HT-29 (cell line): ENCODE data around the gene LRP2. TPM values are rescaled to one million over a fixed set of nuclear protein-coding genes. Genes with fewer than 3 reads are reported as not detected.

Experiments used
- DNase-seq: peaks from one replicate; pipeline ENCODE4 v3.0.0-alpha.2; 2015; ENCODE audit warnings: low spot score
- total RNA-seq: library from RNA; depleted of rRNA; stranded (reverse); fragments of >200 nt; shearing (Covaris generic); gene quantifications from 2 replicates; pipeline ENCODE4 v1.2.3, GENCODE V29; 2014

Gene LRP2
- total RNA-seq, 1 experiment from 2014 or later: not detected

GRCh38 chr2:169129703-169130243 lies 232.6 kb downstream of the LRP2 start:
- DNase-seq: no peak

GRCh38 chr2:169119851-169120250 lies 242.5 kb downstream of the LRP2 start:
- no peak for DNase-seq

GRCh38 chr2:169119123-169119760 lies 243.1 kb downstream of the LRP2 start:
- no peak for DNase-seq

GRCh38 chr2:169118060-169118459 lies 244.3 kb downstream of the LRP2 start:
- DNase-seq: no peak

DNA sequence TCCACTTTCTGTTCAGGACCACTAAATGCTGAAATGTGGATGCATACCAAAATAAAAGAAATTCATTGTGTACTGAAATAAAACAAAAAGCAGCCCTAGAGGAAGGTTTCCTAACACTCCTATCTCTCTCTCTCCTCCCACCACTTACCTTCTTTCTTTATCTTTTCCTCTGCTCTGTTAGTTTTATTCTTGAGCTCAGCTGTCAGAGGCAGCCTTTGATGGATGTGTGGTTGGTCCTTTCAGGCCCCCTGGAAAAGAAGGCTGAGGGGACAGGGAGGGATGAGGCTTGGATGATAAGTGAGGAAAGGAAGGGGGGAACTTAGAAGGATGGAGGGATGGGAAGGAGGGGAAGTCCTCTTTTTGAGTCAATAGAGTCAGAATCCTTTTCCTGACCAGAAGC lies 245.3 kb downstream of the LRP2 start:
- DNase-seq: no peak

GRCh38 chr2:169116327-169116726 lies 246.0 kb downstream of the LRP2 start:
- no peak for DNase-seq

- no peak for DNase-seq
Measured at GRCh38 chr2:169114056-169114455, 248.3 kb downstream of the LRP2 start.

DNA sequence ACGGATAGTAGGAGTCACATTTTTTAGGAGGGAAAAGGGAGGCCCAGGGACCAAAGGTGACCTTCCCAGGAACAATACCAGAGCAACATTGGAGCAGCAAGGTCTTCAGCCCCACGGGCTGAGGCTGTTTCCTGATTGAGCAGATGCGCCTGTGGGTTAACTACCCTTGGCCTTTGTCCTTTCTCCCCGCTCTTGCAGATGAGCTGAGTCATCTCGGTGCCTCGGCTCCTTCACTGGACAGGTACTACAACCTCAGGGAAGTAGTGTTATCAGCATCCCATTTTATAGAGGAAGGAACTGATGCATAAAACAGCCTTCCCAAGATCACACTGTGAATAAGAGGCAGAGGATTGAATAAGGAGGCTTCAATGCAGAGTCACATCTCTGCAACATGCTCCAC lies 249.5 kb downstream of the LRP2 start:
- no peak for DNase-seq

DNA sequence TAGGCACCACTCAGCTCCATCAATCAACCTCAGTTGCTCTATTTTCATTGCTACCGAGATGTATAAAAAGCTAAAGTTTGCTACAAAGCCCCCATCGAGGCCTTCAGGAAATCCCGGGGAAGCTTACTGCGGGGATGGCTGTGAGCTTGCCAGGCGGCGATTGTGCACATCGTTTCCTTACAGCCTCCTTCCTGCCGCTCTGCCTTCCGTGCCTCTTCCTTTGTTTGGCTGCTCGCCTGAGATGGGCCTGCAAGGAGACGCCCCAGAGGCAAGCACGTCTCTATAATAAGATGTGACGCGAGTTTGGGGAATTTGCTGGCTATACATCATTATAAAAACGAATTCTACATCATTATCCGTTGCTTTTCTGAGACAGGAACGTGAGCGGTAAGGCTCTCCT lies 251.4 kb downstream of the LRP2 start:
- no peak for DNase-seq

- DNase-seq: no peak
Measured at GRCh38 chr2:169110419-169110818, 251.9 kb downstream of the LRP2 start.

DNA sequence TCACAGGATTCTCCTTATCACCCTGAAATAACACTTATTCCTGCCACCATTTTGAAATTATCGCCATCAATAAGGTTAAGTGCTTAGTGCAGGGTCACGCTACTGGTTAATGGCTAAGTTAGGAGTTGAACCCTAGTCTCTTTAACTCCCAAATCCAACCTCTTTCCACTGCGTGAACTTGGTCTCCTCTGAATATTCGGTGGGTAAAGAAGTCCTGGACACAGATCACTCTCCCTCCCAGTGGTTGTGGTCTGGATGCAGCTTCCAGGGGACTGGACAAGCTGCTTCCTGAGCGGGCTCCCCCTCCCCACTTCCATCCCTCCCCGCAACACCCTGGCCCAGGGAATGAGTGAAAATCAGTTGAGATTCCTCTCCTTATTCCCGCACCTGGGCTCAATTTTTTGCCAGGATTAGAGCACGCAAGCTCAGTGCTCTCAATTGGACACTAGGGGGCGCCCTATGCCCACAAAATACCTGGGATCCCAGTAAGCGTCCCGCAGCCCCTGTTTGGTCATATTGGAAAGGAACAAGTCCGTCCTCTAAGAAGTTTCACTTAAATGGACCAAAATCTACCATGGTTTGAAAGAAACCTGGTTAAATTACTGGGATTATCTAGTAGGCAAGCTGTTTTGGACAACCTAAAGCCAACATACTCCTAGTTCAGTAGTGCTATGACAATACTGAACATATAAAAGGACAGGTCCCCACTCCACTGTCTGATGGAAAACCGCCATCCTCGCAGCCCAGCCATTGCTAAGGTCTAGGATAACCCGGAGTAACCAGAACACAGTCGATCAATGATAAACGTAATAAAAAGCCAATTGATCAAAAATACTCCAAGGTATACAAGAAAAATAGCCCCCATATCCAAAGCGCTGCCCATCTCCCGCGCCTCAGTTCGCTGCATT lies 252.6 kb downstream of the LRP2 start:
- peak; percentile 85 for DNase-seq

DNA sequence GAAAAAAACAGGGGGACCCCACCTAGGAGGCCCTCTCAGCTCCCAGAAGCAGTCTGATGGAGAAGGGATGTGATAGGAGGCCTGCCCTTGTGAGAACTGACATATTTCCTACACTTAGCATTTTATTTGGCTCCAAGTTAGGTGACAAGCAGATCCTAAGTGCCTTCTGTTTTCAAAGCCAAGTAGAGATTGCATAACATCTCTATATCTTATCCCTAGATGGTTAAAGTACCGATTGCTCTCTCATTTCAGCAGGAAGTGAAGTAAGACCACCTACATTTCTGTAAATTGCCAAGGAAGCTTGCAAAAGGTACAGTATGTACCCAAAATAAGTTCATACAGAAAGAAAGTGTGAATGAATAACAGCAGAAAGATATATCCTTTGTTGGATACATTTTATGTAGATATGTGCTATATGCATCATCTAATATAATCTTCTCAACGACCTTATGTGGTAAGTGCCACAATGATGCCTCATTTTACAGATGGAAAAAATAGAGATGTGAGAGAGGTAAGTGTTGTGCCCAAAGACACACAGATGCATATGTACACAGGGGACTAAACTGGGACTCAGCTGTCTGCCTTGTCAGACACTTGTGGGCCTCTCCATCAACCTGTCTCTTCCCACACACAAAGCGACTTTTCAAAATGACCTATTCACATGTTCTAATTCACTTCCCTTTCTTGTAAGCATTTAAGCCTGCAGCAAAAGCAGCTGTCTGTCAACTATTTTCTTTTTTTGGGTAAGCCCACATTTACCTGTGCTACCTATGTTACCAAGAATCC lies 254.0 kb downstream of the LRP2 start:
- DNase-seq: no peak

GRCh38 chr2:169107645-169108044 lies 254.7 kb downstream of the LRP2 start:
- peak; percentile 7 for DNase-seq

GRCh38 chr2:169106563-169107545 lies 255.5 kb downstream of the LRP2 start:
- no peak for DNase-seq

GRCh38 chr2:169106134-169106533 lies 256.2 kb downstream of the LRP2 start:
- no peak for DNase-seq

DNA sequence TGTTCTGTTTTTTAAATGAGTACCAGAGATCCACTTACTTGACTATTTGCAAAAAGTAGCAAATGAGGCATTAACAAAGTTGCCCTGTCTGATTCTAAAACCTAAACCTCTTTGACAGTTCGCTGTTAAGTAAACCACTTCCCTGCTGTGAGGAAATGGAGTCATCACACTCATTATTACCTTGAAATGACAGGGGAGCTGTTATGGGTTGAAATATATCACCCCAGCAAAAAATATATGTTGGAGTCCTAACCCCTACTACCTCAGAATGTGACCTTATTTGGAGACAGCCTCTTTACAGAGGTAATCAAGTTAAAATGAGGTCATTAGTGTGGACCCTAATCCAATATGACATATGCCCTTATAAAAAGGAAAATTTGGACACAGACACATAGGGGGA lies 256.9 kb downstream of the LRP2 start:
- no peak for DNase-seq

GRCh38 chr2:169104848-169105247 lies 257.5 kb downstream of the LRP2 start:
- DNase-seq: no peak

- peak; percentile 62 for DNase-seq
Measured at GRCh38 chr2:169095621-169096105, 266.7 kb downstream of the LRP2 start.

DNA sequence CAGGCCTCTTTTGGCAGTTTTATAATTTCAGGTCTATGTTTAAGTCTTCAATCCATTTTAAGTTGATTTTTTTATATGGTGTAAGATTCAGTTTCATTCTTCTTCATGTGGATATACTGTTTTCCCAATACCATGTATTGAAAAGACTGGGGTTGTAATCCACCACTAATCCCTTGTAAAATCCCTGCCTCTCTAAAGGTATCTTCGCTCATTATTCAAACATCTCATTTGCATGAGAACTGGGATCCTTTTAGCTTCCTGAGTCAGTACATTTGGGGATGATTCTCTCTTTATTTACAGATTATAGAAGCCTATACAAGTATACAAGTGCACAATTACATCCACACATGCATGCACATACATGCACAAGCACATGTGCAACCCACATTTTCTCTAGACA lies 267.7 kb downstream of the LRP2 start:
- DNase-seq: no peak

- DNase-seq: peak; percentile 12
Measured at GRCh38 chr2:169093535-169093934, 268.8 kb downstream of the LRP2 start.
